GM12865 (cell line): ENCODE data around the gene MN1.

Source experiments
- DNase-seq: peaks from one replicate; pipeline ENCODE4 v3.0.0; 2010; ENCODE audit warnings: low read depth
- H3K4me3 ChIP-seq: 2 replicates; pipeline ENCODE4 v1.5.1; 2011; ENCODE audit warnings: mild to moderate bottlenecking, low read depth, low read length, control low read depth
- CTCF ChIP-seq: IDR thresholded peaks from 2 replicates; pipeline ENCODE4 v1.5.1; 2011; ENCODE audit warnings: low read length, control low read depth, low read depth, inconsistent platforms; ENCODE audit not compliant: insufficient read depth; ENCODE audit errors: missing control alignments

Gene MN1

GRCh38 chr22:27791859-27792241, 9.7 kb downstream of the MN1 start:
- no peak for TF ChIP-seq CTCF
- H3K4me3 ChIP-seq, result no peak overlapping the region
- DNase-seq, result no peak

DNA sequence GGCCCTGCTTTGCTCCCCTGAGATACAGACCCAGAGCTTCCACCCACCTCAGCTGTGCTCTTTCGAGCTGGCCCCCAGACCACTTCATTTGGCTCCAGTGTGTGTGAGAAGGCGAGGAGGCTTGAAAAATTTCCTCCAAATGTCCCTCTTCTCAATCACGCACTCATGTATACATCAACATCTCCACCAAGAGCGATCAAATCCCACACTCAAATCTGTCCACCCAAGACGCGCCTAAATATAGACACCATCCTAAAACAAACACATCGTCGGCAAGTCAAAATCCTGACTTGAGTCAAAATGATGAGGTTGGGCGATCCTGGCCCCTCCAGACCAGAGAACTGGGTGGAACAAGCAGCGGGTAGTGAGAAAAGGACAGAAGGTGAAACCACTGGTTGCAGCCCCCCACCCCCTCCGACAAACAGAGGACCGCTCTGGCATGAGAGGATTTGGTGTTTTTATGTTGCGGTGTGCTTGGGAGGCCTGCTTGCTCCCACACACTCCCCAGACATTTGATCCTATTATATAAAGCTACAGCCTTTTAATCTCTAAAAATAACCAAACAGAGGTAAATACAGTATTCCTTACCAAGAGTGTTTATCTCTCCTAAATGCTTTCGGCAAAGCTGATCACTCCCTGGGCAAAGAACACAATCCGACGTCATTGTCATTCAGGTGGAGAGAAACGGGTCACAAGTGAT, 10.2 kb downstream of the MN1 start:
- no peak for TF ChIP-seq CTCF
- no peak for DNase-seq
- H3K4me3 ChIP-seq, result no peak overlapping the region

DNA sequence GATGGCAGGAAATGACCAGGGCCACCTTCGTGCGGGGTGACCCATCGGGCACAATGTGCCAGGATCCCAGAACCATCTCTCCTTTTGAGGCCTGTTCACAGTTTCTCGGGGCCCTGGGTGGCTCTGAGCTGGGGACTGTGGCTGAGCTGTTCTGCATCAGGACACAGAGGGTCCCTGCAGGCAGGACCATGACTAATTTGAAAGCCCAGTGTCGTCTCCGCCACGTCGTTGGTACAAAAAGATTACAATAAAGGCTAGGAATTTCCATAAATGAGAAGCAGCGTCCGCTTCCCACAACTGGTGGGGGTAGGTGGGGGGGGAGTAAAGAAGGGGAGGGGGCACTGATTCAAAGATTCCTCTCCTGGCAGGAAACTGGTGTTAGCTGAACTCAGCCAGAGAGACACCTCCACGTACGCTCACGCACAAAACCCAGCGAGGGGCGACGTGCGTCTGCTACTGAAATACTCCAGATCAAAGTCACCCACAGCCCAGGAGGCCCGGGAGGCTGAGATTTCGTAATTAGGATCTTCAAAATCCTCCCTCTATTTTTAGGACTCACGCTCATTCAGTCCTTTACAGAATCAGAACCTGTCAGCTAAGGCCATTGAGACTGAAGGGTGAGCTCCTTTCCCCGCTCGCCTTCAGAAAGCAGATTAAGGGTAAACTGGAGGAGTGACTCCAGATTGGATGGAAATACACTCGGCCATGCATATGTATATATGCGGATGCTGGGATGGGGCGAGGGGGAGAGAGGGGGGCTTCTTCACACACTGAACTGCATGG, 11.0 kb downstream of the MN1 start:
- no peak overlapping the region for H3K4me3 ChIP-seq

GRCh38 chr22:27788500-27789288, 12.9 kb downstream of the MN1 start:
- DNase-seq, result no peak
- TF ChIP-seq CTCF, result no peak
- no peak overlapping the region for H3K4me3 ChIP-seq

More for the DNA sequence above, 11.0 kb downstream of the MN1 start:
- no peak for DNase-seq
- TF ChIP-seq CTCF, result no peak

- TF ChIP-seq CTCF, result no peak
- no peak for DNase-seq
- H3K4me3 ChIP-seq, result no peak overlapping the region
Observed at GRCh38 chr22:27786965-27787364, 14.6 kb downstream of the MN1 start.

DNA sequence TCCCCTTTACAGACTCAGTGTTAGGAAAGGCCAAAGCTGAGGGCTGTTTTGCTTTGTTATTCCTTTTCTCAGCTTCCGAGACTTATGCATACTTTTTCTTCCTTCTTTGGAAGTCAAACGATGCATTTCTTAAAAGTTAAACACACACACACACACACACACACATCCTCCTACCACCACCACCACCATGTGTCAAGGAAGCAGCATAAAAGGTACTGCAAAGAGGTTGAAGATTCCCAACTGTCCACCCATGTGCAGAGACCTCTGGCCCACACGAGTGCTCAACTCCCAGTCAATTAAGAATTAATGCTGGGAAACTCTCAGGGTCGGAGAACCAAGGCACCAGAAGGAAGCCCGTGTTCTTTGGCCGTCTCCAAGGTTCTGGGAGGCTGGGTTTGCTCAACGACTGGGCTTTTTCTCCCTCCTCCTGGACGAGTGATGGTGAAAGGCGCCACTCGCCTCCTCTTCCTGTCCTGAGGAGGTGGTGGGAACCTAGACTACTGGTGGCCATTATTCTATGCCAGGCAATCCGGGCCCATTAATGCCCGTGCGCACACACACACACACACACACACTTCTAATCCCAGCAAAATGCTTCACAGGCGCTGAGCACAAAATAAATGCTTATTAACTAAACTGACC, 15.1 kb downstream of the MN1 start:
- no peak overlapping the region for H3K4me3 ChIP-seq
- DNase-seq, result no peak
- no peak for TF ChIP-seq CTCF
